G401.6 (cell line): ENCODE measurements around the gene TNS1.
"Not testable (repeated sequence)": the region's sequence is repeated elsewhere in the genome, so short reads cannot be mapped to it uniquely, and the experiment has no call there.

Experiments
- FAIRE-seq: peaks from 2 replicates; lab custom pipeline; 2012; peaks lifted over from hg19 to GRCh38; lab: Jason Lieb, UNC

The TNS1 gene

DNA sequence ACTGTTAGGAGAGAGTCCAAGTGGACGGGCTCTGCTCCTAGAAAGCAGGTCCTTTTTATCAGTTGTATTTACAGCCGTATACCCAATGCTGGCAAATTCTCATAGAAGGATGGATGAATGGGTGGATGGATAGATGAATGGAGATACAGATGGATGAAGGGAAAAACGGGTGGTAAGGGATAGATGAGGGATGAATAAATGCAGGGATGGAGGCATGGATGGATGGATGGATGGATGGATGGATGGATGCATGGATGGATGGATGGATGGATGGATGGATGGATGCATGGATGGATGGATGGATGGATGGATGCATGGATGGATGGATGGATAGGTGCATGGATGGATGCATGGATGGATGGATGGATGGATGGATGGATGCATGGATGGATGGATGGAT is 193.8 kb downstream of the TNS1 start:
- not testable (repeated sequence) for FAIRE-seq

DNA sequence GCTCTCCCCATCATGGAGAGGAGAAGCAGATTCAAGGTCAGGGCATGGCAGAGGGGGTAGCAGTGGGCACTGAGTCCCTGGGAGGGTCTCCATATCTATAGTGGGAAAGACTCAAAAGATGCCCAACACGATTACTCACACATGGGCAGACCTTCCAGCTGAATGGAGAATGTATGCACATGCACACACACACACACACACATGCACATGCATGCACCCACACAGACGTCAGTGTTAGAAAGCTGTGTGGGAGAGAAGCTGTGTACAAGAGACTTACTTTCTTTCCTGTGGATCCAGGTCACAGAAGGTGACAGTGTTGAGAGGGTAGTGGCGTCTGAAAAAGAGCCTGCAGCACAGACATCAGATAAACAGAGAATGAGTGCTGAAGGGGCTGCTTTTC is 194.5 kb downstream of the TNS1 start:
- FAIRE-seq, result no peak

DNA sequence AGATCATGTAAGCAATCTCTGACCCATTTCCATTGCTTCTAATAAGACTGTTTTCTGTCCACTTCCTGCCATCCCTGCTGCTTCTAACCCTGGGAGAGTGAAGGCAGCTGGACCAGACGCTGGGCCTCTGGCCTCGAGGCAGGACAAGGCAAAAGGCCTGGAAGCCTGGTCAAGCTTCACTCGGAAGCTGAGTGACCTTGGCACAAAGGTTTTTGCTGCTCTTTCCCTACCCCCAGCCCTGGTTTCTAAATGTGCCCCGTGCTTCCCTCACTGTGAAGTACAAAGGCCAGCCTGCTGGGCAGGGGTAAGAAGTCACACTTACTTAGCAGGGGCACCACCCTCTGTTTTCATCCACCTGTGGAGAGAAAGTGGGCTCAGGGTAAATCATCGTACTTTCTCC is 195.0 kb downstream of the TNS1 start:
- FAIRE-seq, result no peak

DNA sequence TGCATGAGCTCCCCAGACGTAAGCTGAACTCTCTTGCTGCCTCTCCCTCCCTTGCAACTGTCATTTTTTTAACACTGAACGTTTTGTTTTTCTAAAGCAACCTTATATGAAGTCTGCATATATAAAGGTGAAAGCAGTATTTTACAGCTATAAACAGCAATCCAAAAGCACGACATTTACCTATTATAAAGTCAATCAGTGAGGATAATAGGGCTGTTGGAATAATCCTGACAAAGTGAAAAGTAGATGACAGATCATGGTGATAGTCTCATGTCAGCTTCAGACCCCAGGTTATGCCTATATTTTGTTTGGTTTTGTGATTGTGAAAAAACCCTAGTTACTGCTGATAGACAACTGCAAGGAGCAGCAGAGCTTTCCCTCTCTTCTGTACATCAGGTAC is 195.8 kb downstream of the TNS1 start:
- FAIRE-seq, result no peak

DNA sequence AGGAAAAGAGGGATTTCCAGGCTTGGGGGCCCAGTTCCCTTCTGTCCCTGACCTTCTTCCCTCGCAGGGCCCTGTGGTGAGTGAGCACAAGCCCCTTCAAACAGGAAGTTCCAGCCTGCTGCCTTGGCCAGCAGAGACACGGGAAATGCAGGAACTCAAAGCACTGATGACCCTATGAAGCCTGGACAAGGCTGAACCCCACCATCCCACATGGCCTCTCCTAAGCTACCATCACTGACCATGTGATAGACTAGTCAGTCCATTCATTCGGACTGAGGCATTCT is 196.4 kb downstream of the TNS1 start:
- no peak for FAIRE-seq

DNA sequence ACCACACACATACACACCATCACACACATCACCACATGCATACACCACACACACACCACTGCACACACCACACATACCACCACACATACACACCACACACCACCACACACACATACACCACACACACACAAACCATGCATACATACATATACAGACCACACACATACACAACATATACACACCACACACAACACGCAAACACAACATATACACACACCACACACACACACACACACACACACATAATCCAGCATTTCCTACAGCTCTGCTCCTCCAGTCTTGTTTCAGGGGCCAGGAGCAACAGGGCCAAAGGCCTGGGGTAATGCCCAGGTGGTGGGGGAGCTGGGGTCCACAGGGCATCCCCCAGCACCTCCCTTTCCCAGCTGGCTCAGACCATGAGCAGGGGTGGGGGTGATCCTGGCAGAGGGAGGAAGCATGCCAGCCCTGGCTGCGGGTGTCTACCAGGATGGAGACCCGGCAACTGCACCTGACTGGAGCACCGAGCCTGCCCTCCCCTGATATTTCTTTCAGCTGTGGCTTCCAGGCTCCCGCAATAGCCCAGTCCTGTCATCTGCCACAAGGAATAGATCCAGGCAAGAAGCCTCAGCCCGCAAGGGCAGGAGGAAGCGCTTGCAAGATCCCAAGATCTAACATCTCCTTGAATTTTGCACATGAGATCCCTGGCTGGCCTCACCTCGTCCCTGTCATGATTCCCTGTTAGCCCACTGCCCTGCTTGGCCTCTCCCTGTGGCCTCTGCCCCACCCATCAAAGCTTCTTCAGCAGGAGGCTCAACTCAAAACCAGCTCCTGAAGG is 196.9 kb downstream of the TNS1 start:
- FAIRE-seq, result no peak

DNA sequence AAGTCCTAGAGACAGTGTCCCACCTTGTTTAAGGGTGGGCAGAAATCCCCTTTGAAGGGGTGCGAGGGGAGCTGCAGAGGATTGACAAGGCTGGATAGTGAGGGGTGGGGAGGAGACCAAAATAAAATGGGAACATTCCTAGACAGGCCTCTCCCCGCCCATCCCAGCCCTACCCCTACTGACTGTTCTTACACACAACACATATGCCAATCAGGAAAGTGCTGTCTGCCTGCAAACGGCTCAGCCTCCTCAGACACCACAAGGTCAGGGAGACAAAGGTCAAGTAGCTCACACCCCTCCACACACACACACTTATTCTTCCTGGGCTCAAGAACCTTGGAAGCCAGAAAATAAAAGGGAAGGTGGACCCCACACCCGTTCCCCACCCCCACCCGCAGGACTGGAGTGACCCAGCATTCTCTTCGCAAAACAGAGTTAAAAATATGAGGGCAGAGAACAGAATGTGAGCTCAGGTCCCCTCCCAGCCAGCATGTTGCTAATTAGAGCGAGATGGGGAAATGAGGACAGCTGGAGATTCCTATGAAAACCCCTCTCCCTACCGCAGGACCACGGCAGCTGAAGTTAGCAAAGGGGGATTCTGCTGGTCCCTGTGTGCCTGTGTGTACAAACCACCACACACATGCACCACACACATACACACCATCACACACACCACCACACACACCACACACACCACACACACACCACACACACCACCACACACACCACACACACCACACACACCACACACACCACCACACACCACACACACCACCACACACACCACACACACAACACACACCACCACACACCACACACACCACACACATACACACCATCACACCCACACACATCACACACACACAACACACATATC is 197.8 kb downstream of the TNS1 start:
- no peak for FAIRE-seq

DNA sequence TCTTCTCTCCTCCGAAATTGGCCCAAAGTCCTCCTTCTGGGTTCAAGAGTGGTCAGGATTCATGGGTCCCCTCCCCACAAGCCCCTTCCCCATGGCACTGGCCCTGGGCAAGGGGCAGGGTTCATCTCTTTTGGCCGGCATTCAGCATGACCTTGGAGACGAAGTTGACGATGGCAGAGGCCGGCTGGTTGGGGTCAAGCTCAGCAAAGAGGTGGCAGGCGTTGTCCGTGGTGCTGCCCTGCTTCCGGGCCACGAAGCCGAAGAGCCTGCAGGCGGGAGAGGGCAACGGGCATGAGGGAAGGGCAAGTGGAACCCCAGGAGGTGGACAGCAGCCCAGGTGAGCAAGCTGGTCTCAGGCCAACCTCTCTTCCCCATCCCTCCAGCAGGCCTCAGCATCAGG is 198.5 kb downstream of the TNS1 start:
- FAIRE-seq, result no peak

DNA sequence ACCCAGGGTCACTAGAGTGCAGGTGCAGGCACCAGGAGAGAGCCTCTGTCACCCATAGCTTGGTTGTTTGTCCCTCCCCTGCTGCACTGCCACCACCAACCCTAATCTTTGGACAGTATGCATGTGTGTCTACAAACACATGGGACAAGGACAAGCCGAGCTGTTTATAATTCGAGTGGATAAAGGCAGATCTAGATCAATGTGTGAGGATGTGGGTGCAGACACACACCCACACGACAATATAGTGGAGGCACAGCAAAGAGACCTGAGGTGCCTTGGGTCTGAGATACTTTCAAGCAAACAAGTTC is 199.2 kb downstream of the TNS1 start:
- no peak for FAIRE-seq

DNA sequence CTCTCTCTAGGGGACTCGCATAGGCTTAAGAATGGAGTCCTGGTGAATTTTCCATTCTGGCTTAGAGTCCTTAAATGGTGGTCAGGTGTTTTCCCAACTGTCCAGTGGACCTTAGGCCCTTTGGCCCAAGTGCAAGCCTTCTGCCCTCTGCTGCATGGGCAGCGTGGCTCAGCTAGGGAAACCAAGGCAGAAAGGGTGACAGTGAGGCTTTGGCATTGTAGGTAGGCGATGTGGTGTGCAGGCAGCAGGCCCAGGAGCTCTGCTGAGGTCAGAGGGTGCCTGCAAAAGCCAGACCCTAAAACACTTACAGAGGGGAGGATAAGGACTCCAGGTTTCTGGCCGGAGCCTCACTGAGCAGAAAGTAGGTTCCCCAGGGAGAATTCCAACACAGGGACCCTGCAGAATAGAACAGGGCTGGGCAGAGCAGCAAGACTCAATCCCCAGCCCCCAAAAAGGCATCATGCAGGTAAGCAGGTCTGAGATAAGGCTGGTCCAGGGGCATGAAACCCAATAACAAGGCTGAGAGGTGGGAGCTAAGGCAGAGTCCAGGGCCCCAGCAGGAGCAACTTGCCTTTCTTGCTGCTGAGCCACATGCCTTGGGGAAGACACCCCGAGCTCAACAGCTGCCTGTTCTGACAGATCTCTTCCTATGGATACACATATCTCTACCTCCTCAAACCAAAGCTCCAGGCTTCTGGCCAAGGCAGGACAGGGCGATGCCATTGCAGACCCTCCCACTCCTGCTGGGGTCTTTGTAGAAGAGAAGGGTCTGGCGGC is 199.7 kb downstream of the TNS1 start:
- FAIRE-seq, result no peak

DNA sequence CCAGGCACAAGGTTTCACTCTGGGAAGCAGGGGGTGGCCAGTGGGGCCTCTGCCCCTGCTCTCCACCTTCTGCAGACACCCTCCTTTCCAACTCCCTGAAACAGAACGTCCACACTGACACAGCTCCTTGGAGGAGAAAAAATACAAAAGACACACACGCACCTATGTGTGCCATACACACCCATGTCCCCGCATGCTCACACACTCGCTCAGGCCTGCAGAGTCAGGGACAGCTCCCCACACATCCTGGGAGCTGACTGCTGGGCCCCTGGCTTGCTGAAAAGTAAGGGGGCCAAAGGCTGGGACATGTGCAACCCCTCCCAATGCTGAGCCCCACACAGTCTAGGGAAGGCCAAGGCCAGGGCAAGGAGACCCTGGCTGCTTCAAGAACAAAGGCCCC is 200.5 kb downstream of the TNS1 start:
- no peak for FAIRE-seq

DNA sequence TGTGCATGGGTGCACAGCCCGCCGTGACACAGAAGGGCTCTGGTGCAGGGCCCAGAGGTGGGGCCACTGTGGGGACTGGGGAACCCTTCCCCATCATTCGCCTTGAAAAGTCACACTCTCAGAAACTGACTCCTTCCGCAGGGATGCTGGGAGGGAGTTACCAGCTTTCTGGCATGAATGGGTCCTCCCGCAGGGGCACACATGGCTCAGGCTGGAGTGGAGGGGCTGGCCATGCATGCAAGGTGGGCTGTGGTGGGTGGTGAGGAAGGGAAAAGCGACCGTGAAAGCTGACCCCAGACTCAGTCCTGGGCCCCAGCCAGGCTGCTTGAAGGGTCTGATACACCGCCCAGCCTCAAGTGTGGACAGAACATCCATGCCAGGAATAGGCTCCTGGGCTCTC is 201.1 kb downstream of the TNS1 start:
- no peak for FAIRE-seq

DNA sequence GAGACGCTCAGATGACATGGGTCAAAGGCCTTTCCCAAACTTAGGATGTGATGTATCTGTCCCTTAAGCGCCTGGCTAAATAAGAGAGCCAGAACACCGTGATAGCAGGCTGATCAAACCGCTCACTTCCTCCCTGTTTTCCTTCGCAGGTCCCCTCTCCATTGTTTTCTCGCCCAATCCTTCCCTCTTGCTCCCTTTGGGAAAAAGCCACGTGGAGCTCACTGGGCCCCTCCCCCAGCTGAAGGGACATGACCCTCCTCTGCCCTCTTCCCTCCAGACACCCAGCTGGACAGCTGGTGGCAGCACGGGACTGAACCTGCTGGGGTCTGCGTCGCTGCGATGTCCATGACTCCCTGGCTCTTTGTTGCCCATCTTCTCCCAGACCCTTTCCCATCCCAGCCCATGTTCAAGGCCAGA is 201.7 kb downstream of the TNS1 start:
- no peak for FAIRE-seq

DNA sequence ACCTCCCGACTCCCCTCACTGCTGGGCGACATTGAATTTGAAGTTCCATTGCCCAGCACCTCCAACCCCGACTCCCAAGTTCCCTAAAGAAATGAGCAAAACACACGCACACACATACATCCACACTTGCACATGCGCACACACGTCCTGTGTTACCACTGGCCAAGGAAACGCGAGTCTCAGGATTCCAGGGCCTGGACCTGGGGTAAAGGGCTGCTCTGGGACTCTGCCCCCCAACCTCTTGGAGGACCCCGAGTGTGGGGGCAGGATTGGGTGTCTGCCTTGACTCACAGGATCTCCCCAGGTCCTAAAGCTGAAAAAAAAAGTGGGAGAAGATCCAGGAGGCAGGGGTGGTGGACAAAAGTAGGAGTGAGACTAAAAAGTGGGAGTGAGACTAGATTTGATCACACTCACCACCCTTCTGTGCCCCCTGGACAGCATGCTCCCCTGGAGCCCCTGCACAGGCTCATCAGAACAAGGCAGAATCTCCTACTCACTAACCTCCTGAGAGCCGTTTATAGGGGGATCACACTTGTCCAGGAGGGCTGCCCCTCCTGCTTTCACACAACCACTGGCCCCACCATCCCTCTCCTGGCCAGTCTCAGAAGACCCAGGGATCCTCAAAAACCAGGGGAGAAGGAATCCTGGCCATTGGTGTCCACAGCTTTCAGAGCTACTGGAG is 202.2 kb downstream of the TNS1 start:
- no peak for FAIRE-seq

DNA sequence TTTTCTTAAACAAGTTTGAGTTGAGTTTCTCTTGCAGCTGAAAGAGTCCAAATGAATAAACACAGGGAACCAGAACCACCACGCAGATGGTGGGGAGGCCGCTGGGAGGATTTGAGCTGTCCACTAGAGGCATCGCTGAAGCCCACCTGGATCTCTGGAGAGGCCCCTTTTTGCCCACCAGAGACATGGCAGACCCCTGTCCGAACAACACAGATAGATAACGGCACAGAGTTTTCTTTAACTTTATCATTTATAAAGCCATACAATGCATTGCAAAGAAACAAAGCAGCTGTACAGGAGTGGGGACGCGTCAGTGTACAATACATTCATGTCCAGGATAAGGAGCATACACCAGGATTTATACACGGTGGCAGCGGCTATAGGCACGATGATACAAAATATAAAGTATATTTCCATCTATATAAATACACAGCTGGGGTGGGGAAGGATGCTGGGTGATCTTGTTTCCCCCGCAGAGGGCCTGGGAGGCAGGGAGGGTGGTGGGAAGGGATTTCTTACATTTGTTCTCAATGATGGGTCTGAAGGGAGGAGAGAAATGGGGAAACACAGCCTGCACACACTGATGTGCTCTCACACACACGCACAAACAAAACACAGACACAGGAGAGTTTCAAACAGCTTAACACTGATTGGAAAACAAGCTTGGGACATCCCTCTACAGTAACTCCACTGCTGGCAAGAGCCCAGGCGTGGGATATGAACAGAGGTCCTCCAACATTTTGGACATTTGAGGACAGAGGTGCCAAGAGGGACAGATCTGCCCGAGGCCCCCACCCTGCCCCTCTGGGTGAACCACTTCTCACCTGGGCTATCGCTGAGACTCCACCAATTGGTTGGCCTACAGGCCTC is 203.0 kb downstream of the TNS1 start:
- FAIRE-seq, result no peak

DNA sequence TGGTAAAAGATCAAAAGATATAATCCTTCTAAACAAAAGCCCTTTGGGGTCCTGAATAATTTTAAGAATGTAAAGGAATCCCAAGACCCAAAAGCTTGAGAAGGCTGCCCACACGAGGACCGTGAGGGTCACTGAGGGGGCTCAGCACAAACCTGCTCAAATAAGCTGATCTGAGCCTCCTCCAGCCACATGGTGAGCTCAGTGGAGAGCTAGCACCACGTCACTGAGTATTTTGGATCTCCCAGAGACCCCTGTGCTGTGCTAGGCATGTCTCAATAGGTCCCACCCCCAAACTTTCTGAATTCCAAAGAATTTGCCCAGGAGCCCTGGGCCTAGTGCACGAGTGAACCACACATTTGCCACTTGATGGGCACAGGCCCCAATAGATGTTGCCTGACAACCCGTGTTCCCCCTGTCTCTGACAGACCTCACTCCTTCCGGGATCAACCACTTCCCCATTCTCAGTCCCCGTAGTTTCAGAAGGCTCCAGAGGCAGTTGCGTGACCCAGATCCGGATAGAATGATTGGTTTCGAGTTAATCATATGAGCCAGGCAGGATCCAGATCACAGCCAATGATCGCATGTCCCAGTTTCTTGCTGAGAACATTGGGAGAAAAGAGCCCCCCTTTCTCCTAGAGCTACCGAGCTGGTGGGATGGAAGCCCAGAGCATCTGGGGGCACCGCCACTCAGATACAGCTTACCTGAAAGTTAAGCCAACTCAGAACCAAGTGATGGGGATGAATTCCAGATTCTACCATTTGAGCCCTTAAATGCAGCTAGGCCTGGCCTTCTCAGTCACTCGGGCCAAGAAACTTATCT is 203.8 kb downstream of the TNS1 start:
- FAIRE-seq, result no peak

DNA sequence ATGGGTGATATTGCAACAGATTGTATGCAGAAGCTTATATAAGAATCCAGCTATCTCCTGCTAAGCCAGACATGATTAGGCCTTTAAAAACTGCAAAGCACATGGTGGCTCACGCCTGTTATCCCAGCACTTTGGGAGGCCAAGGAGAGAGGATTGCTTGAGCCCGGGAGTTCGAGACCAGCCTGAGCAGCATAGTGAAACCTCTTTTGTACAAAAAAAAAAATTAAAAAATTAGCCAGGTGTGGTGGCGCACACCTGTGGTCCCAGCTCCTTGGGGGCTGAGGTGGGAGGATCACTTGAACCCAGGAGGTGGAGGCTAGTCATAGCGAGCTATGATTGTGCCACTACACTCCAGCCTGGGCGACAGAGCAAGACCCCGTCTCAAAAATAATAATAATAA is 204.6 kb downstream of the TNS1 start:
- no peak for FAIRE-seq

DNA sequence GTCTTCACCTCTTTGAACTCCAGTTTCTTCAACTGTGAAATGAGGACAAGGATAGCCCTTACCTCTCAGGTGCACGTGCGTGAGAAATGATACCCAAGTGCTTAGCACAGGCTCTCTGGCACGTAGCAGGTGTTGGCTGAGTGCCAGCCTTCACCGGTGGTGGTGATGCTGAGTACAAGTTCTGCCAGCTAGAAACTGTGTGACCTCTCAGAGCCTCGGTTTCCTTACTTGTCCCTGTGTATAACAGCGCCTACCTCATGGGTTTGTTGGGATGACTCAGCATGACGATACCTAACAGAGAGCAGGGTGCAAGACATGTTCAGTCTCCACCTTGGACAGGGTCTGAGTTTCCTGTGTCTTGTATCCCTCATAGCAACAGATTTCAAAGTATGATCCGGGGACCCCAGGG is 205.1 kb downstream of the TNS1 start:
- FAIRE-seq, result no peak

DNA sequence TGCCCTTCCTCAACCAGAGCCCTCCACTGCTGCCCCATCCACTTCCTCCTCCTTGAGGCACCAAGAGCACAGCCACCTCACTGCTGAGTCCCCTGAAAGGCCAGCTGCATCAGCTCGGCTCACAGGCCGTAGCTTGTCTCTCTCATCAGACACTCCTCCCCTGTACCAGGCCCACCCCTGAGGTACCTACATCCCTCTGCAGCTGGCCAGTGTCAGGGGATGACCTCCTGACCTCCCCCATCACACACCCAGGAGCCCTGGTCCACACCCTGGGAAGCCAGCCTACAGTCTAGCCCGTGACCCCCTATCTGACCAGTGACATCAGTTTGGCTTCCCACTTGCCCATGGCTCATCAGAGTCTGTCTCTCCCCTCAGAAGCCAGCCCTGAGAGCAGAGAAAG is 205.6 kb downstream of the TNS1 start:
- FAIRE-seq, result no peak

DNA sequence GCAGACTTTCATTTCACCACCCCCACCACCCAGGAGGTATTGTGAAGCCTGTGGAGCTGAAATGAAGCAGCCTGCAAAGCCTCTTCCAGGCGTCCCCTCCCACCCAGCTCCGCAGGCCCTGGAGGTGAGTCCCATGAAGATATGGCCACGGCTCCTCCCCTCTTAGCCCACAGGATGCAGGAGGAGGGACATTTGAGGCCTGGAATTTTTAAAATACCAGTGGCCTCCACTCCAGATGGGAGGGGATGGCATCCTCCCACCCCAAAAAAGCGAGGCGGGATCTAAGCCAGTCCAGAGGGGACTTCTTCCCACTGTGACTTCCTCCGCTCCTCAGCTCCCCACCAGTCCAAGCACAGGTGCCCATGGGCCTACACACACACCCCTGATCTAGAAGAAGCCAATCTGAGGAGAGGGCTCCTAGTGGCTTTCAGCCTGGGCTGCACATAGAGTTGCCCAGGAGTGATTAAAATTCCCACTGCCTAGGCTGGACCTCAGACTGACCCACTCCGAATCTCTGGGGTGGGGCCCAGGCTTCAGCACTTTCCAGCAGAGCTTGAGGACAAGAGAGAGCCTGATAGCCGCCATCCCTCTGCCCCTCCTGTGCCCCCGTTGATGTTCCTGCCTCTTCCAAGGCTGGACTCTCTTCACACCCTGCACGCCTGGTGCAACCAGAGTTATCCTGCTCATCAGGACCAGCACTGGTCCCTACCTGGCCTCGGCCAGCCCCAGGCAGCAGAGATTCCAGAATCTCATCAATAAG is 206.9 kb downstream of the TNS1 start:
- FAIRE-seq, result no peak
